ENCODE data around the gene ZNF610.

GRCh38 chr19:52322429-52322828, 13.6 kb upstream of the ZNF610 start:
- no peak for TF ChIP-seq CTCF (IDR thresholded peaks at IDR 0.05; ENCODE audit: low read length)
- TF ChIP-seq EZH2 (optimal IDR thresholded peaks at IDR 0.05; ENCODE audit: low read depth, low read length), result no peak
